Ishikawa (cell line): Measurements from ENCODE around the gene LNPEP.

Experiments used
- CEBPB ChIP-seq: IDR thresholded peaks from 2 replicates; pipeline ENCODE4 v1.6.1; 2012
- EGR1 ChIP-seq: IDR thresholded peaks from 2 replicates; pipeline ENCODE4 v1.6.1; 2012
- FOXM1 ChIP-seq: IDR thresholded peaks from 2 replicates; pipeline ENCODE4 v1.6.1; 2012; ENCODE audit warnings: low read depth, borderline replicate concordance
- MAX ChIP-seq: IDR thresholded peaks from 2 replicates; pipeline ENCODE4 v1.6.1; 2012
- NFIC ChIP-seq: IDR thresholded peaks from 2 replicates; pipeline ENCODE4 v1.6.1; 2012
- REST ChIP-seq: IDR thresholded peaks from 2 replicates; pipeline ENCODE4 v1.6.1; 2012; ENCODE audit warnings: low read depth, mild to moderate bottlenecking
- TAF1 ChIP-seq: IDR thresholded peaks from 2 replicates; pipeline ENCODE4 v1.6.1; 2012; ENCODE audit warnings: low read depth, mild to moderate bottlenecking
- USF1 ChIP-seq: IDR thresholded peaks from 2 replicates; pipeline ENCODE4 v1.6.1; 2012
- YY1 ChIP-seq: IDR thresholded peaks from 2 replicates; pipeline ENCODE4 v1.6.1; 2012; ENCODE audit warnings: low read depth
- ZBTB7A ChIP-seq: IDR thresholded peaks from 2 replicates; pipeline ENCODE4 v1.6.1; 2012; ENCODE audit warnings: low read depth

GRCh38 chr5:97022898-97023297 lies 87.0 kb downstream of the LNPEP start:
- TF ChIP-seq CEBPB: no peak
- no peak for TF ChIP-seq MAX
- no peak for TF ChIP-seq REST
- no peak for TF ChIP-seq EGR1
- TF ChIP-seq ZBTB7A: no peak
- TF ChIP-seq YY1: no peak
- no peak for TF ChIP-seq USF1
- no peak for TF ChIP-seq NFIC
- no peak for TF ChIP-seq TAF1
- no peak for TF ChIP-seq FOXM1
